GM12878 (cell line): ENCODE data around the gene RPLP1. TPM values are rescaled to one million over a fixed set of nuclear protein-coding genes. Genes with fewer than 3 reads are reported as not detected.

ENCODE experiments used
- ATAC-seq: fragments of 200-7000 bp; cut with Tn5 transposase; 3 replicates; pipeline ENCODE4 v1.9.1; 2020; ENCODE audit warnings: mild to moderate bottlenecking, moderate library complexity
- BruUV-seq: library from RNA; stranded (reverse); fragments of 400-500 nt; replicated peaks from 2 replicates; lab custom pipeline; 2021; lab: Mats Ljungman, UMichigan
- CTCF ChIA-PET: fragments of 300-600 bp; sonication (Branson Sonifier 250); formaldehyde crosslinking; extraction: SDS; loops from one replicate; lab custom pipeline; 2021; ENCODE audit warnings: inconsistent platforms; lab: Yijun Ruan, JAX
- POLR2A ChIA-PET: fragments of 350-600 bp; formaldehyde crosslinking; extraction: SDS; loops from one replicate; lab custom pipeline; 2021; ENCODE audit warnings: inconsistent platforms; lab: Charles Lee
- RAD21 ChIA-PET: fragments of 300-600 bp; sonication (Branson Sonifier 250); formaldehyde crosslinking; loops from one replicate; lab custom pipeline; 2023; ENCODE audit warnings: antibody characterized with exemption; ENCODE audit not compliant: unreplicated experiment; lab: Charles Lee
- SMC1A ChIA-PET: fragments of 300-600 bp; sonication (Branson Sonifier 250); formaldehyde crosslinking; loops from one replicate; lab custom pipeline; 2023; ENCODE audit not compliant: unreplicated experiment, uncharacterized antibody; lab: Charles Lee
- DNase-seq: peaks from one replicate; pipeline ENCODE4 v3.0.0-alpha.2; 2011; ENCODE audit warnings: low read depth, low spot score
- FAIRE-seq: peaks from 3 replicates; lab custom pipeline; 2011; peaks lifted over from hg19 to GRCh38; lab: Jason Lieb, UNC
- H2AFZ ChIP-seq: 2 replicates; pipeline ENCODE4 v1.6.0; 2011; ENCODE audit warnings: low read depth, low read length, control low read depth; ENCODE audit not compliant: control insufficient read depth
- H3K27ac ChIP-seq: 2 replicates; pipeline ENCODE4 v1.5.1; 2011; ENCODE audit warnings: control low read depth; ENCODE audit not compliant: control insufficient read depth, insufficient read depth
- H3K27me3 ChIP-seq, 2 experiments: replicated peaks in 1 of 2; 2 replicates each; pipeline versions ENCODE4 v1.6.0 to v1.6.1; 2011; ENCODE audit warnings: low read length in 1 of 2; ENCODE audit not compliant: control insufficient read depth in 2 of 2, insufficient read depth in 2 of 2
- H3K36me3 ChIP-seq, 2 experiments: 2 replicates each; pipeline ENCODE4 v1.5.1; 2011; ENCODE audit warnings: low read length in 1 of 2; ENCODE audit not compliant: control insufficient read depth in 2 of 2, insufficient read depth in 2 of 2
- H3K4me1 ChIP-seq: 2 replicates; pipeline ENCODE4 v1.6.1; 2011; ENCODE audit warnings: mild to moderate bottlenecking, low read length, moderate library complexity, mixed read lengths; ENCODE audit not compliant: control insufficient read depth, insufficient read depth
- H3K4me2 ChIP-seq: 2 replicates; pipeline ENCODE4 v1.6.0; 2011; ENCODE audit warnings: control low read depth; ENCODE audit not compliant: control insufficient read depth, insufficient read depth
- H3K4me3 ChIP-seq: fragments of 200-600 bp; sonication (generic); 2 replicates; pipeline ENCODE4 v1.5.1; 2016
- H3K79me2 ChIP-seq: 2 replicates; pipeline ENCODE4 v1.6.0; 2011; ENCODE audit warnings: low read length; ENCODE audit not compliant: control insufficient read depth, insufficient read depth
- H3K9ac ChIP-seq: 2 replicates; pipeline ENCODE4 v1.8.0; 2011; ENCODE audit warnings: low read length, control low read depth, mixed read lengths; ENCODE audit not compliant: control insufficient read depth, insufficient read depth
- H3K9me3 ChIP-seq: replicated peaks from 3 replicates; pipeline ENCODE4 v1.5.1; 2011; ENCODE audit warnings: mild to moderate bottlenecking, low read length; ENCODE audit not compliant: control insufficient read depth, insufficient read depth
- H4K20me1 ChIP-seq: 2 replicates; pipeline ENCODE4 v1.6.0; 2011; ENCODE audit not compliant: control insufficient read depth, insufficient read depth
- BHLHE40 ChIP-seq, 2 experiments: fragments of 450-650 bp in 1 of 2; IDR thresholded peaks; 2 replicates each; pipeline ENCODE4 v1.6.1; 2011 to 2017; ENCODE audit warnings: low read depth in 2 of 2, borderline replicate concordance in 1 of 2, improper control_type of control experiment in 1 of 2, low read length in 1 of 2, mild to moderate bottlenecking in 1 of 2
- CBFB ChIP-seq: IDR thresholded peaks from 2 replicates; pipeline ENCODE4 v1.6.1; 2016; ENCODE audit warnings: antibody characterized with exemption, low read depth
- CBX3 ChIP-seq: fragments of 200-600 bp; sonication (generic); IDR thresholded peaks from 2 replicates; pipeline ENCODE4 v1.6.1; 2016; ENCODE audit warnings: low read depth, borderline replicate concordance
- CREM ChIP-seq: IDR thresholded peaks from 2 replicates; pipeline ENCODE4 v1.6.1; 2014; ENCODE audit warnings: antibody characterized with exemption, low read depth
- DPF2 ChIP-seq: fragments of 450-650 bp; IDR thresholded peaks from 2 replicates; pipeline ENCODE4 v1.6.1; 2017; ENCODE audit warnings: mild to moderate bottlenecking
- EGR1 ChIP-seq, 2 experiments: IDR thresholded peaks; 1 replicate in 1 of 2; 2 replicates in 1 of 2; pipeline ENCODE4 v1.6.1; 2011 to 2012; ENCODE audit warnings: low read depth in 2 of 2, low read length in 2 of 2, borderline replicate concordance in 1 of 2, mild to moderate bottlenecking in 1 of 2, moderate library complexity in 1 of 2
- ETV6 ChIP-seq, 2 experiments: fragments of 450-650 bp in 1 of 2; IDR thresholded peaks in 1 of 2; conservative IDR thresholded peaks in 1 of 2; 2 replicates each; pipeline ENCODE4 v1.6.1; 2014; ENCODE audit warnings: antibody characterized with exemption in 1 of 2, borderline replicate concordance in 1 of 2, low read depth in 1 of 2, mild to moderate bottlenecking in 1 of 2, moderate library complexity in 1 of 2
- IRF4 ChIP-seq: IDR thresholded peaks from 2 replicates; pipeline ENCODE4 v1.6.1; 2011; ENCODE audit warnings: low read depth, low read length
- MEF2A ChIP-seq: IDR thresholded peaks from 2 replicates; pipeline ENCODE4 v1.6.1; 2011; ENCODE audit warnings: low read depth, mild to moderate bottlenecking, low read length, moderate library complexity; ENCODE audit not compliant: insufficient read depth
- NFIC ChIP-seq: IDR thresholded peaks from 2 replicates; pipeline ENCODE4 v1.6.1; 2012; ENCODE audit warnings: low read depth, mild to moderate bottlenecking, inconsistent platforms, low read length, moderate library complexity
- NR2C2 ChIP-seq: IDR thresholded peaks from 2 replicates; pipeline ENCODE4 v1.6.1; 2011; ENCODE audit warnings: borderline replicate concordance, low read depth; ENCODE audit not compliant: control insufficient read depth, insufficient read length
- POLR2A ChIP-seq: IDR thresholded peaks from 2 replicates; pipeline ENCODE4 v1.6.1; 2011; ENCODE audit warnings: low read depth, mild to moderate bottlenecking, low read length
- STAT3 ChIP-seq: IDR thresholded peaks from 2 replicates; pipeline ENCODE4 v1.6.1; 2011; ENCODE audit warnings: low read depth, low read length, improper control_type of control experiment
- SUZ12 ChIP-seq: fragments of 200-600 bp; sonication (generic); IDR thresholded peaks from one replicate; pipeline ENCODE4 v1.6.1; 2018; ENCODE audit warnings: antibody characterized with exemption, mild to moderate bottlenecking; ENCODE audit not compliant: unreplicated experiment
- USF1 ChIP-seq: IDR thresholded peaks from 2 replicates; pipeline ENCODE4 v1.6.1; 2011; ENCODE audit warnings: borderline replicate concordance, low read depth, mild to moderate bottlenecking, moderate library complexity, mixed read lengths, low read length; ENCODE audit not compliant: insufficient read depth; ENCODE audit errors: extremely low read length
- ZNF207 ChIP-seq: fragments of 450-650 bp; IDR thresholded peaks from 2 replicates; pipeline ENCODE4 v1.6.1; 2014; ENCODE audit warnings: antibody characterized with exemption, mild to moderate bottlenecking, borderline replicate concordance
- ZNF592 ChIP-seq: fragments of 450-650 bp; IDR thresholded peaks from 2 replicates; pipeline ENCODE4 v1.6.1; 2017; ENCODE audit warnings: mild to moderate bottlenecking, moderate library complexity
- WGBS: methylation state at CpG from one replicate; pipeline ENCODE4 v1.1.6; 2016; ENCODE audit warnings: low lambda C conversion rate; ENCODE audit not compliant: insufficient replicate concordance, insufficient coverage; ENCODE audit errors: missing lambda C conversion rate; 5-methylcytosine and 5-hydroxymethylcytosine counted together
- in situ Hi-C: fragments of 300-500 bp; cut with MboI; formaldehyde crosslinking; loops from 9 replicates; pipeline ENCODE4 v1.14.3; 2018; ENCODE audit warnings: mixed read lengths
- intact Hi-C: fragments of 100-400 bp; cut with micrococcal nuclease; formaldehyde crosslinking; loops from one replicate; pipeline ENCODE4 v1.14.2; 2022; ENCODE audit not compliant: unreplicated experiment
- polyA plus RNA-seq, 11 experiments: library from polyadenylated mRNA; depleted of rRNA in 4 of 11; unstranded in 6 of 11; stranded (reverse) in 5 of 11; fragments of >200 nt; fragmentation: Nextera tagmentation in 4 of 11; fragmentation: Illumina TruSeq in 1 of 11; extraction: Ambion mirVana in 4 of 11; extraction: Trizol in 1 of 11; gene quantifications; 1 replicate in 1 of 11; 2 replicates in 10 of 11; pipeline versions ENCODE4 v1.2.1 to v1.2.3, GENCODE V29; 2011 to 2016; ENCODE audit warnings: inconsistent platforms in 2 of 11, missing spikeins in 2 of 11, low read depth in 1 of 11
- total RNA-seq, 4 experiments: library from RNA; depleted of rRNA in 3 of 4; stranded (reverse); fragments of >200 nt in 3 of 4; fragmentation: Illumina TruSeq in 1 of 4; extraction: Trizol in 1 of 4; gene quantifications; 2 replicates each; pipeline versions ENCODE4 v1.2.1 to v1.2.3, GENCODE V29; 2013 to 2021

RPLP1 gene
- total and polyA plus RNA-seq, 10 of the 15 experiments (the other 5 are each of a cell fraction or from before 2014, with no cell fraction given) = 217 to 3,098 (median 1,664) TPM

GRCh38 chr15:69436951-69437350 lies 15.7 kb upstream of the RPLP1 start:
- H4K20me1 ChIP-seq = no peaks in the 10 kb centered on the region
- no peak overlapping the region for H3K9ac ChIP-seq
- no peaks in the 10 kb centered on the region for H3K9me3 ChIP-seq
- H3K79me2 ChIP-seq = no peaks in the 10 kb centered on the region
- SMC1A ChIA-PET = interaction anchor here (1.8 kb wide), 1 partner anchor 28 kb away, joined by 3 read pairs; no protein-coding TSS in a partner anchor
- in situ Hi-C loops (no loop called here), intact Hi-C loops (no loop called here)
- TF ChIP-seq USF1 (no peak), MEF2A (no peak), CBX3 (no peak), CREM (no peak), DPF2 (no peak), NFIC (no peak), ZNF207 (no peak), ETV6 (conservative IDR thresholded peaks at IDR 0.05 in 1 of 2, IDR thresholded peaks at IDR 0.05 in 1 of 2; ENCODE audit: borderline replicate concordance in 1 of 2, low read depth in 1 of 2) (no peak), ZNF592 (no peak), EGR1 (IDR thresholded peaks at IDR 0.05; ENCODE audit: borderline replicate concordance in 1 of 2, low read depth in 2 of 2, low read length in 2 of 2) (no peak), IRF4 (no peak), STAT3 (no peak), BHLHE40 (IDR thresholded peaks at IDR 0.05; ENCODE audit: borderline replicate concordance in 1 of 2, low read depth in 2 of 2, low read length in 1 of 2) (no peak), POLR2A (no peak), CBFB (no peak), NR2C2 (no peak), SUZ12 (no peak)
- RAD21 ChIA-PET = no interaction called here
- POLR2A ChIA-PET = no interaction called here
- H3K27me3 ChIP-seq = no peaks in the 10 kb centered on the region
- H3K4me1 ChIP-seq = no peaks in the 10 kb centered on the region
- peak; percentile 18 for FAIRE-seq
- peaks cover 10 to 31% of the 10 kb centered on the region in 2 experiments for H3K36me3 ChIP-seq
- no TSS peak for BruUV-seq
- no peak for DNase-seq
- H3K4me2 ChIP-seq = no peak overlapping the region
- no peak for ATAC-seq
- H3K27ac ChIP-seq = no peak overlapping the region
- no peak overlapping the region for H3K4me3 ChIP-seq
- WGBS = 100% methylated on average over 4 of the region's 4 CpGs
- CTCF ChIA-PET = interaction anchor here (1.1 to 2.7 kb wide), 2 partner anchors 22 to 26 kb away, joined by 3 to 8 read pairs; no protein-coding TSS in a partner anchor
- no peak overlapping the region for H2AFZ ChIP-seq
